ENCODE results near the gene ADAM22. TPM values are rescaled to one million over a fixed set of nuclear protein-coding genes. Genes with fewer than 3 reads are reported as not detected.

Gene ADAM22
- total RNA-seq, 6 experiments from 2014 or later: 0.06 to 0.32 (median 0.10) TPM

- ATAC-seq: no peak
- intact Hi-C loops (cut with DNase I): no loop called here
- Histone ChIP-seq H3K4me1 (no peaks in the 10 kb centered on the region), H3K27me3 (no peaks in the 10 kb centered on the region), H3K9me3 (no peaks in the 10 kb centered on the region), H3K36me3 (no peaks in the 10 kb centered on the region), H3K27ac (no peak overlapping the region), H3K4me3 (no peak overlapping the region)
- WGBS (ENCODE audit: insufficient coverage, low coverage, low lambda C conversion rate, missing lambda C conversion rate): 60% methylated on average over 1 of the region's 1 CpG
- no peak for TF ChIP-seq CTCF (IDR thresholded peaks at IDR 0.05)
- TF ChIP-seq POLR2A (IDR thresholded peaks at IDR 0.05): no peak
- no peak for DNase-seq
These were observed 113.0 kb downstream of the ADAM22 start for GRCh38 chr7:88046839-88047573.

DNA sequence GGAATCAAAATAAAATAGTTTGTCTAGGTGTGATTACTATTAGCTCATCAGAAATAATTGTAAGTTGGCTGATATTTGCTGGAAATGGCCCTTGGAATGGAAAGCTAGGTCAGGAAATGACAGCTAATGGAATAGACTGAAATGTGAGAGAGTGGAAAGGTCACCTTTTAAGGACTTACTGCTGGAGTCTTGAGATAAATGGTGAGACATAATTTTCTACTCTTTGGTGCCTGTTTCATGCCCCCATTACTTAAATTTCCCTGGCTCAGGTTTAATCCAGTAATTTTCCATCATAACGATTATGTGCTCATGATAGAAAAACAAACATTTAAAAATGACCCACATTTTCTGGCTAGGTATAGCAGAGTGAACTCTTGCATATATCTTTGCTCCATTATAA lies 123.6 kb downstream of the ADAM22 start:
- no peak overlapping the region for H3K27ac ChIP-seq
- H3K36me3 ChIP-seq: no peaks in the 10 kb centered on the region
- no peaks in the 10 kb centered on the region for H3K4me1 ChIP-seq
- H3K4me3 ChIP-seq: no peak overlapping the region
- TF ChIP-seq POLR2A (IDR thresholded peaks at IDR 0.05): no peak
- no peak for TF ChIP-seq CTCF (IDR thresholded peaks at IDR 0.05)
- DNase-seq (no peak), ATAC-seq (no peak)
- no peaks in the 10 kb centered on the region for H3K9me3 ChIP-seq
- intact Hi-C loops (cut with DNase I): no loop called here
- H3K27me3 ChIP-seq: no peaks in the 10 kb centered on the region
- 74% methylated on average over 1 of the region's 1 CpG for WGBS (ENCODE audit: insufficient coverage, low coverage, low lambda C conversion rate, missing lambda C conversion rate)

- DNase-seq: no peak
- Histone ChIP-seq H3K4me3 (no peak overlapping the region), H3K27me3 (no peaks in the 10 kb centered on the region), H3K9me3 (no peaks in the 10 kb centered on the region), H3K27ac (no peak overlapping the region), H3K4me1 (no peaks in the 10 kb centered on the region), H3K36me3 (no peaks in the 10 kb centered on the region)
- ATAC-seq: no peak
- no peak for TF ChIP-seq POLR2A (IDR thresholded peaks at IDR 0.05)
- intact Hi-C loops (cut with DNase I): no loop called here
These were observed 128.2 kb downstream of the ADAM22 start for GRCh38 chr7:88062238-88062637.

DNA sequence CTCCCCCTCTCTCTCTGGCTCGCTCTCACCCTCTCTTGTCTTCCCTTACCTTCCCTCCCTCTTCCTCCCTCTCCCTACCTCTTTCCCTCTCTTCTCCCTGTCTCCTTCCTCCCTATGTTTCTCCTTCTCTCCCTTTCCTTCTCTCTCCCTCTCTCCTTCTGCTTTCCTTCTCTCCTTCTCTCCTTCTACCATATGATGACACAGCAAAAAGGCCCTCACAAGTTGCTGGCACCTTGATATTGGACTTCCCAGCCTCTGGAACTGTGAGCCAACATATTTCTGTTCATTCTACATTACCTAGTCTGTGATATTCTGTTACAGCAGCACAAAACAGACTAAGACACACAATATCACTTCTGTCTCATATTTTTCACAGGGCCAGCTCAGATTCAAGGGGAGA lies 135.0 kb downstream of the ADAM22 start:
- WGBS (ENCODE audit: insufficient coverage, low coverage, low lambda C conversion rate, missing lambda C conversion rate): 50% methylated on average over 1 of the region's 1 CpG
- H3K9me3 ChIP-seq: no peaks in the 10 kb centered on the region
- no peak overlapping the region for H3K27ac ChIP-seq
- TF ChIP-seq POLR2A (IDR thresholded peaks at IDR 0.05) (no peak), CTCF (IDR thresholded peaks at IDR 0.05) (no peak)
- no peak overlapping the region for H3K4me3 ChIP-seq
- DNase-seq (no peak), ATAC-seq (no peak)
- H3K36me3 ChIP-seq: no peaks in the 10 kb centered on the region
- intact Hi-C loops (cut with DNase I): no loop called here
- H3K27me3 ChIP-seq: no peaks in the 10 kb centered on the region
- no peaks in the 10 kb centered on the region for H3K4me1 ChIP-seq

- no peak for ATAC-seq
- 48% methylated on average over 3 of the region's 3 CpGs for WGBS (ENCODE audit: insufficient coverage, low coverage, low lambda C conversion rate, missing lambda C conversion rate)
- no peaks in the 10 kb centered on the region for H3K27me3 ChIP-seq
These were observed 138.1 kb downstream of the ADAM22 start for GRCh38 chr7:88071994-88072714.

More at GRCh38 chr7:88071994-88072714, 138.1 kb downstream of the ADAM22 start:
- TF ChIP-seq POLR2A (IDR thresholded peaks at IDR 0.05) (no peak), CTCF (IDR thresholded peaks at IDR 0.05) (no peak)
- no peak overlapping the region for H3K4me3 ChIP-seq
- no peaks in the 10 kb centered on the region for H3K36me3 ChIP-seq
- no peaks in the 10 kb centered on the region for H3K9me3 ChIP-seq
- intact Hi-C loops (cut with DNase I): no loop called here
- no peak for DNase-seq
- no peak overlapping the region for H3K27ac ChIP-seq
- no peaks in the 10 kb centered on the region for H3K4me1 ChIP-seq

All from right lobe of liver (tissue), 6 donors.